ENCODE data around the gene TRAPPC14.
A peak's percentile ranks its signal among the peaks of the same experiment; 100 is the strongest.

TRAPPC14 gene

DNA sequence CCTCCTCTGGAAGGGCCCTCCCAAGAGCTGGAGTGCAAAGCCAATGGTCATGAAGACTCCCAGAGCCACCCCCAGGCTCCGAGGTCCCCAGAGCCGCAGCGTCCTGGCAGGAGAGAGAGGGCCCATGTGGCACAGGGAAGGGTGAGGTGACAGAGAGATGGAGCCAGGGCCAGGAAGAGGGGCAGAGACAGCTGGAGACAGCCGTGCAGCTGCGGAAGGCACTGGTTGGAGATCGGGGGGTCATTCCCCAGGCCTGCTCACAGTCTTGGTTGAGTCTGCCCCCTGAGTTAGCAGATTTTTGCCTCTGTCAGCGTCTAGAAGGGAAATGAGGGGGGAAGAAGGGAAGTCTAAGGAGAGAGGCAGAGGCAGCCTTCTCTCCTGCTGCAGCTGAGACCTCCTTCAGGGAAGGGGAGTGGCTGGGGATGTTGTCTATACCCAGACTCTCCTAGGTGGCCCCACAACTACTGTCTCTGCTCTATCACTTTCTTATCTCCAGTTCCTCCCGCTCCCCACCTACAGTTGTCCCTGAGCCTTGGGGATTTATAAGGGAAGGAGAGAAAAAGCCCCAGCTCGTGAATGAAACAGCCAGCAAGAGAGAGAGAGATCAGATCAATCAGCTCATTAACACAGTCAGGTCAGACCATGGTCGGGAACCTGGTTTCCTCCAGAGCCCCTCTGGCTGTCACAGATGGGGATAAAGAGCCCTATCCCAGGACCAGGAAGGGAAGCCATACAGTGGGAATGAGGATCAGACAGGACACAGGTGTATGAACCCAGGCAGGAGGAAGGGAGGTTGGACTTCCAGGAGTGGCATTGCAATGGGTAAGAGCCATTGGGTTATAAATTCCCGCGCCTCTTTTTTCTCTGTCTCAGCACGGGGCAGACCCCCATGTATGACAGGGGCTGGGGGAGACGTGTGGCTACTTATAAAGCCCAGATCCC is 8.7 kb upstream of the TRAPPC14 start:
- Histone ChIP-seq H4K8ac (ENCODE audit: low read depth, low read length) (no peak overlapping the region), H3K9me3 (replicated peaks in 1 of 2; ENCODE audit: control insufficient read depth in 2 of 2, insufficient read depth in 1 of 2, low read depth in 1 of 2, low read length in 2 of 2) (no peaks in the 10 kb centered on the region), H2BK12ac (ENCODE audit: low read length) (no peak overlapping the region), H3K36me3 (replicated peaks in 1 of 2; ENCODE audit: control insufficient read depth in 2 of 2, insufficient read depth in 2 of 2, low read length in 2 of 2) (peaks cover 0 to 23% of the 10 kb centered on the region in 2 donors), H2BK120ac (ENCODE audit: low read depth, low read length) (peak overlapping the region; percentile 64), H3K18ac (ENCODE audit: low read length) (peak overlapping the region; percentile 6), H3K23ac (ENCODE audit: low read depth, low read length, poor library complexity) (peak overlapping the region; percentile 51), H4K91ac (ENCODE audit: low read depth, low read length, poor library complexity) (no peak overlapping the region), H3K9ac (ENCODE audit: low read depth, low read length, poor library complexity) (no peak overlapping the region), H3K27me3 (ENCODE audit: control insufficient read depth in 3 of 3, insufficient read depth in 3 of 3, low read depth in 1 of 3, low read length in 3 of 3) (peaks cover 0 to 36% (median 0%) of the 10 kb centered on the region in 3 experiments), H3K4me2 (ENCODE audit: insufficient read depth, low read length, poor library complexity, severe bottlenecking) (peak overlapping the region; percentile 26), H3K79me1 (ENCODE audit: low read depth, low read length) (peaks cover 2% of the 10 kb centered on the region), H2BK5ac (ENCODE audit: low read length) (no peak overlapping the region), H3K4me1 (ENCODE audit: control insufficient read depth in 2 of 2, insufficient read depth in 1 of 2, low read depth in 1 of 2, low read length in 2 of 2) (peaks cover 24 to 28% of the 10 kb centered on the region in 2 donors), H3K4ac (ENCODE audit: low read length) (no peak overlapping the region), H3K14ac (ENCODE audit: low read length) (no peak overlapping the region), H3K4me3 (ENCODE audit: low read length in 2 of 2) (no peak overlapping the region), H2AK5ac (ENCODE audit: low read depth, low read length) (peak overlapping the region; percentile 88), H2BK15ac (ENCODE audit: low read length) (peak overlapping the region; percentile 95), H2AFZ (ENCODE audit: low read length) (peak overlapping the region; percentile 85), H3K27ac (replicated peaks; ENCODE audit: low read length) (no peak overlapping the region)
- no peak for DNase-seq (ENCODE audit: low spot score)
- no CpG with 5 or more reads among the region's 14 CpGs for WGBS, 2 donors (ENCODE audit: extremely low coverage in 2 of 2, insufficient read length in 2 of 2, insufficient replicate concordance in 1 of 2)

- H2BK15ac ChIP-seq (ENCODE audit: low read length), result peak overlapping the region; percentile 95
- no peak overlapping the region for H2BK12ac ChIP-seq (ENCODE audit: low read length)
- no peak for DNase-seq (ENCODE audit: low spot score)
Measured at GRCh38 chr7:100166317-100166940, 7.9 kb upstream of the TRAPPC14 start.

DNA sequence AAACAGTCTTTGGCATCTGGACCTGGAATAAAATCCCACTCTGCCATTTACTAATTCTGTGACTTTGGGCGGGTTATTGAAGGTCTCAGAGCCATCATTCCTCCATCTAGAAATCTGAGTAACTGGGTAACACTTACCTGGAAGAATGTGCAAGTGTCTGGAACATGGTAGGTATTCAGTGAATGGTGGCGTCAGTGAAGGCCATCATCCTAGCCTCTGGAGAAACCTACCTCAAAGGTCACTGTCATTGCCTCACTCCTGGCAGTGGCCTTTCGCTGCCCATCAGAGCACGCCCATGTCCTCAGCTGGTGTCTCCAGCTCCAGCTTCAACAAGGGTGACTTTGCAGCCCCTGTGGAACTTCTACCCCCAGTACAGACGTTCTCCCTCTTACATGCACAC is 5.3 kb upstream of the TRAPPC14 start:
- no peak overlapping the region for H3K23ac ChIP-seq (ENCODE audit: low read depth, low read length, poor library complexity)
- no peaks in the 10 kb centered on the region for H3K9me3 ChIP-seq (replicated peaks in 1 of 2; ENCODE audit: control insufficient read depth in 2 of 2, insufficient read depth in 1 of 2, low read depth in 1 of 2, low read length in 2 of 2)
- H3K27ac ChIP-seq (replicated peaks; ENCODE audit: low read length), result no peak overlapping the region
- H3K4me1 ChIP-seq (ENCODE audit: control insufficient read depth in 2 of 2, insufficient read depth in 1 of 2, low read depth in 1 of 2, low read length in 2 of 2), result peaks cover 19 to 20% of the 10 kb centered on the region in 2 donors
- no peak overlapping the region for H2BK5ac ChIP-seq (ENCODE audit: low read length)
- no peaks in the 10 kb centered on the region for H3K36me3 ChIP-seq (replicated peaks in 1 of 2; ENCODE audit: control insufficient read depth in 2 of 2, insufficient read depth in 2 of 2, low read length in 2 of 2)
- no peak overlapping the region for H3K9ac ChIP-seq (ENCODE audit: low read depth, low read length, poor library complexity)
- no peak overlapping the region for H4K91ac ChIP-seq (ENCODE audit: low read depth, low read length, poor library complexity)
- DNase-seq (ENCODE audit: low spot score), result no peak
- no peak overlapping the region for H2BK120ac ChIP-seq (ENCODE audit: low read depth, low read length)
- no peak overlapping the region for H2AFZ ChIP-seq (ENCODE audit: low read length)
- no peak overlapping the region for H3K4me2 ChIP-seq (ENCODE audit: insufficient read depth, low read length, poor library complexity, severe bottlenecking)
- H3K4me3 ChIP-seq (ENCODE audit: low read length in 2 of 2), result no peak overlapping the region
- no peak overlapping the region for H2BK15ac ChIP-seq (ENCODE audit: low read length)
- no peak overlapping the region for H3K14ac ChIP-seq (ENCODE audit: low read length)
- peaks cover 0 to 18% (median 0%) of the 10 kb centered on the region in 3 experiments for H3K27me3 ChIP-seq (ENCODE audit: control insufficient read depth in 3 of 3, insufficient read depth in 3 of 3, low read depth in 1 of 3, low read length in 3 of 3)
- no peak overlapping the region for H4K8ac ChIP-seq (ENCODE audit: low read depth, low read length)
- no peak overlapping the region for H3K18ac ChIP-seq (ENCODE audit: low read length)
- H2AK5ac ChIP-seq (ENCODE audit: low read depth, low read length), result peak overlapping the region; percentile 68
- no peak overlapping the region for H3K4ac ChIP-seq (ENCODE audit: low read length)
- WGBS, 2 donors (ENCODE audit: extremely low coverage in 2 of 2, insufficient read length in 2 of 2, insufficient replicate concordance in 1 of 2), result no CpG with 5 or more reads among the region's 5 CpGs
- H3K79me1 ChIP-seq (ENCODE audit: low read depth, low read length), result no peaks in the 10 kb centered on the region
- no peak overlapping the region for H2BK12ac ChIP-seq (ENCODE audit: low read length)

More at GRCh38 chr7:100166317-100166940, 7.9 kb upstream of the TRAPPC14 start:
- Histone ChIP-seq H3K18ac (ENCODE audit: low read length) (peak overlapping the region; percentile 6), H3K27ac (replicated peaks; ENCODE audit: low read length) (no peak overlapping the region), H3K23ac (ENCODE audit: low read depth, low read length, poor library complexity) (peak overlapping the region; percentile 51), H3K4ac (ENCODE audit: low read length) (no peak overlapping the region), H2AFZ (ENCODE audit: low read length) (no peak overlapping the region), H2BK120ac (ENCODE audit: low read depth, low read length) (peak overlapping the region; percentile 64), H3K4me1 (ENCODE audit: control insufficient read depth in 2 of 2, insufficient read depth in 1 of 2, low read depth in 1 of 2, low read length in 2 of 2) (peaks cover 24% of the 10 kb centered on the region in 2 donors), H3K4me3 (ENCODE audit: low read length in 2 of 2) (no peak overlapping the region), H3K14ac (ENCODE audit: low read length) (no peak overlapping the region), H4K8ac (ENCODE audit: low read depth, low read length) (no peak overlapping the region), H3K4me2 (ENCODE audit: insufficient read depth, low read length, poor library complexity, severe bottlenecking) (no peak overlapping the region), H3K79me1 (ENCODE audit: low read depth, low read length) (no peaks in the 10 kb centered on the region), H2AK5ac (ENCODE audit: low read depth, low read length) (peak overlapping the region; percentile 88), H3K9me3 (replicated peaks in 1 of 2; ENCODE audit: control insufficient read depth in 2 of 2, insufficient read depth in 1 of 2, low read depth in 1 of 2, low read length in 2 of 2) (no peaks in the 10 kb centered on the region), H3K27me3 (ENCODE audit: control insufficient read depth in 3 of 3, insufficient read depth in 3 of 3, low read depth in 1 of 3, low read length in 3 of 3) (peaks cover 0 to 30% (median 0%) of the 10 kb centered on the region in 3 experiments), H2BK5ac (ENCODE audit: low read length) (no peak overlapping the region), H3K9ac (ENCODE audit: low read depth, low read length, poor library complexity) (no peak overlapping the region), H3K36me3 (replicated peaks in 1 of 2; ENCODE audit: control insufficient read depth in 2 of 2, insufficient read depth in 2 of 2, low read length in 2 of 2) (peaks cover 0 to 17% of the 10 kb centered on the region in 2 donors), H4K91ac (ENCODE audit: low read depth, low read length, poor library complexity) (no peak overlapping the region)
- no CpG with 5 or more reads among the region's 16 CpGs for WGBS, 2 donors (ENCODE audit: extremely low coverage in 2 of 2, insufficient read length in 2 of 2, insufficient replicate concordance in 1 of 2)

- Histone ChIP-seq H3K4me3 (ENCODE audit: low read length in 2 of 2) (no peak overlapping the region), H3K36me3 (replicated peaks in 1 of 2; ENCODE audit: control insufficient read depth in 2 of 2, insufficient read depth in 2 of 2, low read length in 2 of 2) (no peaks in the 10 kb centered on the region), H3K23ac (ENCODE audit: low read depth, low read length, poor library complexity) (no peak overlapping the region), H3K79me1 (ENCODE audit: low read depth, low read length) (no peaks in the 10 kb centered on the region), H2AK5ac (ENCODE audit: low read depth, low read length) (peak overlapping the region; percentile 94), H3K27ac (replicated peaks; ENCODE audit: low read length) (no peak overlapping the region), H3K9me3 (replicated peaks in 1 of 2; ENCODE audit: control insufficient read depth in 2 of 2, insufficient read depth in 1 of 2, low read depth in 1 of 2, low read length in 2 of 2) (no peaks in the 10 kb centered on the region), H3K14ac (ENCODE audit: low read length) (no peak overlapping the region), H3K9ac (ENCODE audit: low read depth, low read length, poor library complexity) (no peak overlapping the region), H2BK12ac (ENCODE audit: low read length) (no peak overlapping the region), H3K18ac (ENCODE audit: low read length) (no peak overlapping the region), H4K8ac (ENCODE audit: low read depth, low read length) (peak overlapping the region; percentile 19), H3K4me1 (ENCODE audit: control insufficient read depth in 2 of 2, insufficient read depth in 1 of 2, low read depth in 1 of 2, low read length in 2 of 2) (peaks cover 13 to 14% of the 10 kb centered on the region in 2 donors), H2AFZ (ENCODE audit: low read length) (no peak overlapping the region), H3K4ac (ENCODE audit: low read length) (no peak overlapping the region), H2BK5ac (ENCODE audit: low read length) (no peak overlapping the region), H4K91ac (ENCODE audit: low read depth, low read length, poor library complexity) (no peak overlapping the region), H3K27me3 (ENCODE audit: control insufficient read depth in 3 of 3, insufficient read depth in 3 of 3, low read depth in 1 of 3, low read length in 3 of 3) (peaks cover 0 to 18% (median 0%) of the 10 kb centered on the region in 3 experiments), H2BK120ac (ENCODE audit: low read depth, low read length) (no peak overlapping the region), H3K4me2 (ENCODE audit: insufficient read depth, low read length, poor library complexity, severe bottlenecking) (no peak overlapping the region), H2BK15ac (ENCODE audit: low read length) (no peak overlapping the region)
- no CpG with 5 or more reads among the region's 6 CpGs for WGBS, 2 donors (ENCODE audit: extremely low coverage in 2 of 2, insufficient read length in 2 of 2, insufficient replicate concordance in 1 of 2)
- no peak for DNase-seq (ENCODE audit: low spot score)
Measured at GRCh38 chr7:100163006-100163531, 4.5 kb upstream of the TRAPPC14 start.

All from neuronal stem cell (in vitro differentiated cells).